GM12865 (cell line): ENCODE data around the gene STAMBPL1.

Experiments
- DNase-seq: peaks from one replicate; pipeline ENCODE4 v3.0.0; 2010; ENCODE audit warnings: low read depth
- H3K4me3 ChIP-seq: 2 replicates; pipeline ENCODE4 v1.5.1; 2011; ENCODE audit warnings: mild to moderate bottlenecking, low read depth, low read length, control low read depth
- TF ChIP-seq, protein P1 (sequence below): IDR thresholded peaks from 2 replicates; pipeline ENCODE4 v1.5.1; 2011; ENCODE audit warnings: low read length, control low read depth, low read depth, inconsistent platforms; ENCODE audit not compliant: insufficient read depth; ENCODE audit errors: missing control alignments

STAMBPL1 gene

DNA sequence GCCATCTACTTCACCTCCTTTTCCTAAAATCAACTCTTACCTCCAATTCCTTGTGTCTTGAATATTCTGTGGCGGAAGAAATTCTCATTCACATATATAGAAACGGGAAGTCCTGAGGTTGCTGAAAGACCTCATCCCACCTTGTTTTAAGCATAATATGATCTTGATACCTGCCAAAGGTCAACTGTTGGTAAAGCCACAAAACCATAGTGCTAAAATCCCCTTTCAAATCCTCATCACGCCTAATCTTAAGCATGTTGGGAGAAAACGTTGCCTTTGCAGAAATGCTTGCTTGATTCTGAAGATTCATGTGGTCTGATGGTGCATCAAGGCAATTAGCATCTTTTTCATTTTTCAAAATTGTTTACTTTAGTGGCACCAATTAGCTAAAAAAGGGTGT lies 36.9 kb upstream of the STAMBPL1 start:
- no peak for DNase-seq
- no peak overlapping the region for H3K4me3 ChIP-seq
- TF ChIP-seq, protein P1, sequence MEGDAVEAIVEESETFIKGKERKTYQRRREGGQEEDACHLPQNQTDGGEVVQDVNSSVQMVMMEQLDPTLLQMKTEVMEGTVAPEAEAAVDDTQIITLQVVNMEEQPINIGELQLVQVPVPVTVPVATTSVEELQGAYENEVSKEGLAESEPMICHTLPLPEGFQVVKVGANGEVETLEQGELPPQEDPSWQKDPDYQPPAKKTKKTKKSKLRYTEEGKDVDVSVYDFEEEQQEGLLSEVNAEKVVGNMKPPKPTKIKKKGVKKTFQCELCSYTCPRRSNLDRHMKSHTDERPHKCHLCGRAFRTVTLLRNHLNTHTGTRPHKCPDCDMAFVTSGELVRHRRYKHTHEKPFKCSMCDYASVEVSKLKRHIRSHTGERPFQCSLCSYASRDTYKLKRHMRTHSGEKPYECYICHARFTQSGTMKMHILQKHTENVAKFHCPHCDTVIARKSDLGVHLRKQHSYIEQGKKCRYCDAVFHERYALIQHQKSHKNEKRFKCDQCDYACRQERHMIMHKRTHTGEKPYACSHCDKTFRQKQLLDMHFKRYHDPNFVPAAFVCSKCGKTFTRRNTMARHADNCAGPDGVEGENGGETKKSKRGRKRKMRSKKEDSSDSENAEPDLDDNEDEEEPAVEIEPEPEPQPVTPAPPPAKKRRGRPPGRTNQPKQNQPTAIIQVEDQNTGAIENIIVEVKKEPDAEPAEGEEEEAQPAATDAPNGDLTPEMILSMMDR = no peak

DNA sequence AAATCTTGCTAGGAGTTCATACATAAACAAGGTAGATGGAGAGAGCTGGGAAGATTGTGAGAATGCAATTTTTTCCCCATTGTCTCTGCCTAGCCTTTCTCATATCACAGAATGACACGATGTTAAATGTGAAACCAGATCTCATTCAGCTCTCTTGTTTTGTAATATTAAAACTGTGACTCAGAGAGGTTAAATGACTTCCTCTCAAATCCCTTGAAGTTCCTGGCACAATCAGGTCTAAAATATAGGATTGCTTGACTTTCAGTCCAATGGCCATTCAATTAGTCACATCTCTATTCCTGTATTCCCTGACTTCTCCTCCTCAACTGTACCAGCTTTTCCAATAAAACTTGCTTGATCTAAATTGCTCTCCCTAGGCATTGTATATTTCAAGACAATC lies 31.5 kb upstream of the STAMBPL1 start:
- TF ChIP-seq, protein P1 = no peak
- DNase-seq = peak; percentile 20
- H3K4me3 ChIP-seq = no peak overlapping the region

DNA sequence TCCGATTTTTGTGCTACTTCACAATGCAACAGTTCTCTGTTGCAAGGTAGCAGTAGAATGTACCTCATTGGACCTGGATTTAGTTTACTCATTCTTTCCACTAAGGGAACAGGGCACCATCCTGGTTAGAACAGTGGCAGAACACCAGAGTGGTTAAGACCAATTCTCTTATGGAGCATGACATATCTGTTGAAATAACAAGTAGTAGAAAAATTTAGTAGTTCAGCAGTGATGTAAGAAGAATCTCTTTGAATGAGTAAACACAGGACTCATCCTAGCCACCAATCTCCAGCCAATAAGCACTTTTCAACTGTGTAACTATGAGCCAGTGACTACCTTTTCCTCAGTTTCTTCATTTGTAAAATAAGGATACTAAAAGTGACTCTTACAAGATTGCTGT lies 30.8 kb upstream of the STAMBPL1 start:
- no peak overlapping the region for H3K4me3 ChIP-seq
- DNase-seq = no peak
- TF ChIP-seq, protein P1 = no peak

DNA sequence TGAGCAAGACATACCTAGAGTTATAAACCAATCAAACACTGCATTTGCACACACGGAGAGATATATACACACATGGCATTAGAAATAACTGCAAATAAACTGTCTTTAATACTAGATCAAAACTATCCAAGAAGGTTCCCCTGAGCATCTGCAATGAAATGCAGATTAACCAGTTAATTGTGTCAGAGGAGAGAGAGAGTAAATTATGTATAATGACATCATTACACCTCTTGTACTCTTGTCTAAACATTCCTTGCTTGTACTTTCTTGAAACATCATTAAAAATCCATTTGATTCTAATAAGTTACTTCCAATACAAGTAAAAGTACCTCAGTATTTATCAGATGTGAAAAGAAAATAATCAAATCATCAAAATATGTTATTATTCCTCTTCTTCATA lies 29.3 kb upstream of the STAMBPL1 start:
- no peak overlapping the region for H3K4me3 ChIP-seq
- TF ChIP-seq, protein P1 = no peak
- DNase-seq = no peak

DNA sequence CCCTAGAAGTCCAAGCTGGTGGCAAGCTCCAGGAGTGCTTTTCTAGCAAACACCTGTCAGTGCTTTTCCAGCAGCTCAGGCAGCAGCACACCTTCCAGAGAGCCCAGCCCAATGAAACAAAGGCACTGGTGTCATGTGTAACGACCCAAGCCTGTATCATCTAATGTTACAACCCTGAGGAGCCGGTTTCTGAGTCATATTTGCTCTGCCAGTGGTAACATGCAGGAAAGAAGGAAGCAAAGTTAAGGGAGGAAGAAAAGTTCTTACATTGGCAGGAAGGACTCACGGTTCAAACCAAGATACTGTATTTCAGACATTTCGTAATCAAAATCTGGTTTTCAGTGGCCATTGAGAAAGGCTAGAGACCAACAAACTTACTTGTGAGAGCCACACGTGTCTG lies 28.3 kb upstream of the STAMBPL1 start, which contains the start of gene ANKRD22:
Gene ANKRD22, minus strand, starts transcription at position 139 of the 400 bp plus-strand sequence. CDS start 237 bp downstream, outside the sequence.
- no peak within 1 kb of the TSS for H3K4me3 ChIP-seq
- TF ChIP-seq, protein P1 = no peak
- peak; percentile 20 for DNase-seq

DNA sequence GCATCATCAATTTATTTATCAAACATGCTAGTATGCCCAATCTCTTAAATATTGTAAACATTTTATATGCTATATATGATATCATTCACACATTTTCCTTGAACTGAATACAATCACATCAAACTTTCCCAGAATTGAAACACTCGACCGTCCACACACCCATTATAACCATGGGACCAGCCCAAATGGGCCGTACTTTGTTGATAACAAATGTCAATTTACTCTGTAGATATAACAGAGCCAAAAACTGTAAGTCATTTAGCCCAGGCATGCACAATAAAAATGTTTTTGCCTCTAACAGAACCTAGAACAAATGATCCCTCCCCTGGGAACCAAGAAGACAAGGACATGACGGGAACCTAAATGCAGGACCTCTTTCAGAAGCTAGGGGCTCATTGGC lies 27.7 kb upstream of the STAMBPL1 start:
- TF ChIP-seq, protein P1 = no peak
- H3K4me3 ChIP-seq = no peak overlapping the region
- DNase-seq = no peak

DNA sequence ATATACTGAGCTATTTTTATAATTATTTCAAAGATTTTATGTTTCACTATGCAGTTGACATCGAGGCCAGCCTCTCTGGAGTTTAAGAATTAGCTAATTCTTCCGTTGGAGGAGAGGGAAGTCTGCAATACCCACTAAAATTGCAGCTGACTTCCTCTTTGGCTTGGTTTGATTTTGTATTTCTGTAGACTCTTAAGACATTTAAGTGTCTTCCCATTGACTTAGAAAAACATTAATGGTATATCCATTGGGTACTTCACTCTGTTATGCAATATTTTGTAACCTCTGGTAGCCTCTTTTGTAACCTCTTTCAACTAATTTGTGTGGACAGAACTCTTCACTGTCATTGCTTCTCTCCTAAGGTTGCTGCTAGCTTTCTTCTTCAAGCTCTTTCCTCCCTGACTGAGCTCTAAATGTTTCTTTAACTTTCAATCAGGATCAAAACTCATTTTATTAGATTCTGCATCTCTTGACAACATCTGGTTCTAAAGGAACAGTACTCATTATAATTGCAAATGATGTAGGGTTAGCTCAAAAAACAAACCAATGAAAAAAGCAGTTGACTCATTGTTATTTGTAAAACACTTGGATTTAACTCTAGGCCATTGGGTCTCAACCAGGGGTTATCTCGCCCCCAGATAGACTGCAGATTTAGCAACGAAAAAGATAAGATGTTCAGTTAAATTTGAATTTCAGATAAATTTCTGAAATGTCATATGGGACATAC lies 26.7 kb upstream of the STAMBPL1 start:
- H3K4me3 ChIP-seq = no peak overlapping the region
- no peak for DNase-seq
- TF ChIP-seq, protein P1 = no peak
